Neuronal stem cell (in vitro differentiated cells): Measurements from ENCODE around the gene ERI2.

Experiments used
- DNase-seq: peaks from one replicate; pipeline ENCODE4 v3.0.0-alpha.2; 2013; ENCODE audit warnings: low spot score
- H2AFZ ChIP-seq: one replicate; pipeline ENCODE4 v1.6.1; 2013; ENCODE audit warnings: mild to moderate bottlenecking, low read length, inconsistent platforms
- H2AK5ac ChIP-seq: 2 replicates; pipeline ENCODE4 v1.6.1; 2013; ENCODE audit warnings: low read depth, mild to moderate bottlenecking, inconsistent platforms, low read length, moderate library complexity, mixed read lengths
- H2BK120ac ChIP-seq: 2 replicates; pipeline ENCODE4 v1.6.1; 2013; ENCODE audit warnings: low read depth, mild to moderate bottlenecking, inconsistent platforms, low read length, moderate library complexity, mixed read lengths
- H2BK12ac ChIP-seq: one replicate; pipeline ENCODE4 v1.6.1; 2013; ENCODE audit warnings: low read length, inconsistent platforms
- H2BK15ac ChIP-seq: 2 replicates; pipeline ENCODE4 v1.6.1; 2013; ENCODE audit warnings: mild to moderate bottlenecking, low read length, inconsistent platforms, mixed read lengths
- H2BK5ac ChIP-seq: one replicate; pipeline ENCODE4 v1.6.1; 2013; ENCODE audit warnings: inconsistent platforms, mild to moderate bottlenecking, low read length, moderate library complexity
- H3K14ac ChIP-seq: one replicate; pipeline ENCODE4 v1.6.1; 2013; ENCODE audit warnings: low read length, inconsistent platforms
- H3K18ac ChIP-seq: 2 replicates; pipeline ENCODE4 v1.6.1; 2013; ENCODE audit warnings: low read length, inconsistent platforms
- H3K23ac ChIP-seq: 2 replicates; pipeline ENCODE4 v1.6.1; 2013; ENCODE audit warnings: low read depth, mild to moderate bottlenecking, mixed read lengths, low read length, inconsistent platforms; ENCODE audit not compliant: poor library complexity
- H3K27ac ChIP-seq: replicated peaks from 3 replicates; pipeline ENCODE4 v1.5.1; 2013; ENCODE audit warnings: low read length, inconsistent platforms
- H3K27me3 ChIP-seq, 3 experiments: 2 replicates each; pipeline ENCODE4 v1.6.1; 2013; ENCODE audit warnings: low read length in 3 of 3, mild to moderate bottlenecking in 2 of 3, inconsistent platforms in 1 of 3, low read depth in 1 of 3, mixed read lengths in 1 of 3, moderate library complexity in 1 of 3; ENCODE audit not compliant: control insufficient read depth in 3 of 3, insufficient read depth in 3 of 3
- H3K36me3 ChIP-seq, 2 donors: replicated peaks in 1 of 2; 2 replicates each; pipeline ENCODE4 v1.6.1; 2013; ENCODE audit warnings: low read length in 2 of 2; ENCODE audit not compliant: control insufficient read depth in 2 of 2, insufficient read depth in 2 of 2
- H3K4ac ChIP-seq: 2 replicates; pipeline ENCODE4 v1.6.1; 2013; ENCODE audit warnings: inconsistent platforms, mild to moderate bottlenecking, low read length, moderate library complexity
- H3K4me1 ChIP-seq, 2 donors: 1 replicate in 1 of 2; 2 replicates in 1 of 2; pipeline ENCODE4 v1.6.1; 2013; ENCODE audit warnings: low read length in 2 of 2, low read depth in 1 of 2; ENCODE audit not compliant: control insufficient read depth in 2 of 2, insufficient read depth in 1 of 2
- H3K4me2 ChIP-seq: one replicate; pipeline ENCODE4 v1.6.1; 2013; ENCODE audit warnings: mild to moderate bottlenecking, low read length, inconsistent platforms; ENCODE audit not compliant: insufficient read depth, poor library complexity, severe bottlenecking
- H3K4me3 ChIP-seq, 2 donors: 2 replicates each; pipeline ENCODE4 v1.5.1; 2013; ENCODE audit warnings: low read length in 2 of 2, mild to moderate bottlenecking in 2 of 2, inconsistent platforms in 1 of 2, moderate library complexity in 1 of 2
- H3K79me1 ChIP-seq: one replicate; pipeline ENCODE4 v1.6.1; 2013; ENCODE audit warnings: low read depth, mild to moderate bottlenecking, inconsistent platforms, low read length, moderate library complexity
- H3K9ac ChIP-seq: one replicate; pipeline ENCODE4 v1.6.1; 2013; ENCODE audit warnings: mild to moderate bottlenecking, low read depth, low read length, inconsistent platforms; ENCODE audit not compliant: poor library complexity
- H3K9me3 ChIP-seq, 2 donors: replicated peaks in 1 of 2; 2 replicates each; pipeline versions ENCODE3 to v1.6.1; 2013; ENCODE audit warnings: low read length in 2 of 2, mild to moderate bottlenecking in 2 of 2, inconsistent platforms in 1 of 2, low read depth in 1 of 2, mixed read lengths in 1 of 2, moderate library complexity in 1 of 2; ENCODE audit not compliant: control insufficient read depth in 2 of 2, insufficient read depth in 1 of 2
- H4K8ac ChIP-seq: one replicate; pipeline ENCODE4 v1.6.1; 2013; ENCODE audit warnings: low read depth, mild to moderate bottlenecking, inconsistent platforms, low read length, moderate library complexity
- H4K91ac ChIP-seq: one replicate; pipeline ENCODE4 v1.6.1; 2013; ENCODE audit warnings: low read length, low read depth, mild to moderate bottlenecking, inconsistent platforms; ENCODE audit not compliant: poor library complexity
- WGBS, 2 donors: extraction: QIAGEN DNeasy Blood & Tissue Kit; methylation state at CpG; one replicate each; pipeline ENCODE4 v1.1.7; 2013; ENCODE audit warnings: missing lambda C conversion rate in 2 of 2, mixed read lengths in 1 of 2; ENCODE audit not compliant: insufficient read length in 2 of 2, insufficient replicate concordance in 1 of 2; ENCODE audit errors: extremely low coverage in 2 of 2; 5-methylcytosine and 5-hydroxymethylcytosine counted together

The ERI2 gene

GRCh38 chr16:20750558-20750957, 55.7 kb downstream of the ERI2 start:
- H3K4me2 ChIP-seq, result no peak overlapping the region
- WGBS, 2 donors, result no CpG with 5 or more reads among the region's 1 CpG
- H3K27me3 ChIP-seq, result peaks cover 0 to 3% (median 0%) of the 10 kb centered on the region in 3 experiments
- no peaks in the 10 kb centered on the region for H3K36me3 ChIP-seq
- no peak overlapping the region for H3K27ac ChIP-seq
- H3K9ac ChIP-seq, result no peak overlapping the region
- H3K79me1 ChIP-seq, result no peaks in the 10 kb centered on the region
- no peak overlapping the region for H3K23ac ChIP-seq
- H4K91ac ChIP-seq, result no peak overlapping the region
- H2AFZ ChIP-seq, result no peak overlapping the region
- H2BK5ac ChIP-seq, result no peak overlapping the region
- H3K4me1 ChIP-seq, result no peaks in the 10 kb centered on the region
- H3K14ac ChIP-seq, result no peak overlapping the region
- no peak overlapping the region for H2BK15ac ChIP-seq
- no peak overlapping the region for H2BK120ac ChIP-seq
- H2AK5ac ChIP-seq, result no peak overlapping the region
- H3K9me3 ChIP-seq, result peaks cover 0 to 2% of the 10 kb centered on the region in 2 donors
- no peak overlapping the region for H3K4me3 ChIP-seq
- no peak overlapping the region for H3K18ac ChIP-seq
- H3K4ac ChIP-seq, result no peak overlapping the region
- no peak for DNase-seq
- no peak overlapping the region for H2BK12ac ChIP-seq
- H4K8ac ChIP-seq, result no peak overlapping the region

GRCh38 chr16:20749474-20749873, 56.8 kb downstream of the ERI2 start:
- no peak overlapping the region for H3K9ac ChIP-seq
- H3K4me2 ChIP-seq, result no peak overlapping the region
- no peaks in the 10 kb centered on the region for H3K79me1 ChIP-seq
- H3K23ac ChIP-seq, result no peak overlapping the region
- no peak overlapping the region for H3K14ac ChIP-seq
- H3K4me3 ChIP-seq, result no peak overlapping the region
- no peak overlapping the region for H4K8ac ChIP-seq
- no peak overlapping the region for H2BK12ac ChIP-seq
- no peak overlapping the region for H4K91ac ChIP-seq
- H3K4me1 ChIP-seq, result no peaks in the 10 kb centered on the region
- no peak overlapping the region for H2AFZ ChIP-seq
- no peak overlapping the region for H3K4ac ChIP-seq
- no peaks in the 10 kb centered on the region for H3K36me3 ChIP-seq
- H3K27ac ChIP-seq, result no peak overlapping the region
- no peak overlapping the region for H2BK5ac ChIP-seq
- H3K27me3 ChIP-seq, result peaks cover 0 to 3% (median 0%) of the 10 kb centered on the region in 3 experiments
- no peak overlapping the region for H3K18ac ChIP-seq
- peaks cover 0 to 2% of the 10 kb centered on the region in 2 donors for H3K9me3 ChIP-seq
- no peak overlapping the region for H2BK120ac ChIP-seq
- H2AK5ac ChIP-seq, result no peak overlapping the region
- H2BK15ac ChIP-seq, result no peak overlapping the region
- DNase-seq, result no peak
- WGBS, 2 donors, result no CpG with 5 or more reads among the region's 1 CpG

- Histone ChIP-seq H3K36me3 (no peaks in the 10 kb centered on the region), H3K27me3 (peaks cover 0 to 3% (median 0%) of the 10 kb centered on the region in 3 experiments), H4K91ac (no peak overlapping the region), H3K4me2 (no peak overlapping the region), H3K4me3 (no peak overlapping the region), H2BK5ac (no peak overlapping the region), H3K23ac (no peak overlapping the region), H3K9ac (no peak overlapping the region), H3K4ac (no peak overlapping the region), H2AK5ac (no peak overlapping the region), H3K4me1 (no peaks in the 10 kb centered on the region), H3K27ac (no peak overlapping the region), H2BK120ac (no peak overlapping the region), H4K8ac (no peak overlapping the region), H2AFZ (no peak overlapping the region), H3K79me1 (no peaks in the 10 kb centered on the region), H3K18ac (no peak overlapping the region), H2BK12ac (no peak overlapping the region), H3K14ac (no peak overlapping the region), H3K9me3 (peaks cover 0 to 2% of the 10 kb centered on the region in 2 donors), H2BK15ac (no peak overlapping the region)
- WGBS, 2 donors, result no CpG with 5 or more reads among the region's 4 CpGs
- DNase-seq, result no peak
Observed at GRCh38 chr16:20747030-20747816, 59.0 kb downstream of the ERI2 start.

GRCh38 chr16:20746461-20746860, 59.8 kb downstream of the ERI2 start:
- H3K27me3 ChIP-seq, result peaks cover 0 to under 1% (median 0%) of the 10 kb centered on the region in 3 experiments
- H3K4me2 ChIP-seq, result no peak overlapping the region
- peaks cover 0 to 2% of the 10 kb centered on the region in 2 donors for H3K9me3 ChIP-seq
- H3K79me1 ChIP-seq, result no peaks in the 10 kb centered on the region
- H3K4ac ChIP-seq, result no peak overlapping the region
- no peak overlapping the region for H4K91ac ChIP-seq
- H2AFZ ChIP-seq, result no peak overlapping the region
- DNase-seq, result no peak
- WGBS, 2 donors, result no CpG with 5 or more reads among the region's 3 CpGs
- no peak overlapping the region for H2BK5ac ChIP-seq
- H4K8ac ChIP-seq, result no peak overlapping the region
- H3K9ac ChIP-seq, result no peak overlapping the region
- no peak overlapping the region for H2BK12ac ChIP-seq
- H3K18ac ChIP-seq, result no peak overlapping the region
- no peaks in the 10 kb centered on the region for H3K36me3 ChIP-seq
- H3K4me1 ChIP-seq, result no peaks in the 10 kb centered on the region
- H2BK120ac ChIP-seq, result no peak overlapping the region
- H2AK5ac ChIP-seq, result no peak overlapping the region
- no peak overlapping the region for H3K14ac ChIP-seq
- H2BK15ac ChIP-seq, result no peak overlapping the region
- no peak overlapping the region for H3K4me3 ChIP-seq
- H3K27ac ChIP-seq, result no peak overlapping the region
- H3K23ac ChIP-seq, result no peak overlapping the region
